ENCODE data around the gene MSANTD1.

MSANTD1 gene

GRCh38 chr4:3248811-3249661 is at the start of gene MSANTD1:
Gene MSANTD1, plus strand, starts transcription at chr4:3249159. Its CDS starts 64 bp downstream, at chr4:3249223.
- H3K9ac ChIP-seq (ENCODE audit: insufficient read length, low read depth) = no peak within 1 kb of the TSS
- H3K27me3 ChIP-seq (ENCODE audit: insufficient read depth, insufficient read length) = no peaks in the 10 kb centered on the region
- peaks cover 33% of the 10 kb centered on the region for H3K4me1 ChIP-seq (ENCODE audit: insufficient read depth, insufficient read length)
- no peak within 1 kb of the TSS for H3K4me3 ChIP-seq (ENCODE audit: insufficient read length, low read depth)
- TF ChIP-seq SUZ12 (IDR thresholded peaks at IDR 0.05; ENCODE audit: extremely low read depth, insufficient read depth, insufficient read length) (no peak), YY1 (IDR thresholded peaks at IDR 0.05; ENCODE audit: insufficient read depth, insufficient read length) (no peak), ZNF274 (IDR thresholded peaks at IDR 0.05; ENCODE audit: low read depth, low read length) (no peak)
- no peaks in the 10 kb centered on the region for H3K9me3 ChIP-seq (ENCODE audit: insufficient read depth, low read length)
- DNase-seq (ENCODE audit: low read depth, low spot score) = no peak
- H3K36me3 ChIP-seq (ENCODE audit: insufficient read depth, insufficient read length, low read length) = peaks cover 17% of the 10 kb centered on the region

GRCh38 chr4:3199653-3200422 is 49.1 kb upstream of the MSANTD1 start:
- TF ChIP-seq ZNF274 (IDR thresholded peaks at IDR 0.05; ENCODE audit: low read depth, low read length) (no peak), YY1 (IDR thresholded peaks at IDR 0.05; ENCODE audit: insufficient read depth, insufficient read length) (no peak), SUZ12 (IDR thresholded peaks at IDR 0.05; ENCODE audit: extremely low read depth, insufficient read depth, insufficient read length) (no peak)
- Histone ChIP-seq H3K4me1 (ENCODE audit: insufficient read depth, insufficient read length) (peaks cover 3% of the 10 kb centered on the region), H3K9me3 (ENCODE audit: insufficient read depth, low read length) (no peaks in the 10 kb centered on the region)

GRCh38 chr4:3200423-3201090 is 48.4 kb upstream of the MSANTD1 start:
- no peak overlapping the region for H3K9ac ChIP-seq (ENCODE audit: insufficient read length, low read depth)

More at GRCh38 chr4:3199653-3200422, 49.1 kb upstream of the MSANTD1 start:
- no peak overlapping the region for H3K9ac ChIP-seq (ENCODE audit: insufficient read length, low read depth)
- H3K4me3 ChIP-seq (ENCODE audit: insufficient read length, low read depth) = no peak overlapping the region
- peaks cover 69% of the 10 kb centered on the region for H3K36me3 ChIP-seq (ENCODE audit: insufficient read depth, insufficient read length, low read length)
- no peak for DNase-seq (ENCODE audit: low read depth, low spot score)
- H3K27me3 ChIP-seq (ENCODE audit: insufficient read depth, insufficient read length) = no peaks in the 10 kb centered on the region

GRCh38 chr4:3201718-3202702 is 46.9 kb upstream of the MSANTD1 start:
- Histone ChIP-seq H3K36me3 (ENCODE audit: insufficient read depth, insufficient read length, low read length) (peaks cover 60% of the 10 kb centered on the region), H3K4me3 (ENCODE audit: insufficient read length, low read depth) (no peak overlapping the region)

More at GRCh38 chr4:3200423-3201090, 48.4 kb upstream of the MSANTD1 start:
- Histone ChIP-seq H3K36me3 (ENCODE audit: insufficient read depth, insufficient read length, low read length) (peaks cover 62% of the 10 kb centered on the region), H3K27me3 (ENCODE audit: insufficient read depth, insufficient read length) (no peaks in the 10 kb centered on the region), H3K9me3 (ENCODE audit: insufficient read depth, low read length) (no peaks in the 10 kb centered on the region), H3K4me1 (ENCODE audit: insufficient read depth, insufficient read length) (peaks cover 3% of the 10 kb centered on the region), H3K4me3 (ENCODE audit: insufficient read length, low read depth) (no peak overlapping the region)
- TF ChIP-seq YY1 (IDR thresholded peaks at IDR 0.05; ENCODE audit: insufficient read depth, insufficient read length) (no peak), SUZ12 (IDR thresholded peaks at IDR 0.05; ENCODE audit: extremely low read depth, insufficient read depth, insufficient read length) (no peak), ZNF274 (IDR thresholded peaks at IDR 0.05; ENCODE audit: low read depth, low read length) (no peak)
- DNase-seq (ENCODE audit: low read depth, low spot score) = no peak

GRCh38 chr4:3202836-3203820 is 45.8 kb upstream of the MSANTD1 start:
- DNase-seq (ENCODE audit: low read depth, low spot score) = no peak
- Histone ChIP-seq H3K4me3 (ENCODE audit: insufficient read length, low read depth) (no peak overlapping the region), H3K27me3 (ENCODE audit: insufficient read depth, insufficient read length) (no peaks in the 10 kb centered on the region), H3K4me1 (ENCODE audit: insufficient read depth, insufficient read length) (peaks cover 3% of the 10 kb centered on the region), H3K9me3 (ENCODE audit: insufficient read depth, low read length) (no peaks in the 10 kb centered on the region), H3K36me3 (ENCODE audit: insufficient read depth, insufficient read length, low read length) (peaks cover 62% of the 10 kb centered on the region), H3K9ac (ENCODE audit: insufficient read length, low read depth) (no peak overlapping the region)
- no peak for TF ChIP-seq YY1 (IDR thresholded peaks at IDR 0.05; ENCODE audit: insufficient read depth, insufficient read length)
- no peak for TF ChIP-seq SUZ12 (IDR thresholded peaks at IDR 0.05; ENCODE audit: extremely low read depth, insufficient read depth, insufficient read length)
- no peak for TF ChIP-seq ZNF274 (IDR thresholded peaks at IDR 0.05; ENCODE audit: low read depth, low read length)

More at GRCh38 chr4:3201718-3202702, 46.9 kb upstream of the MSANTD1 start:
- H3K4me1 ChIP-seq (ENCODE audit: insufficient read depth, insufficient read length) = peaks cover 3% of the 10 kb centered on the region
- DNase-seq (ENCODE audit: low read depth, low spot score) = no peak
- TF ChIP-seq ZNF274 (IDR thresholded peaks at IDR 0.05; ENCODE audit: low read depth, low read length) (no peak), SUZ12 (IDR thresholded peaks at IDR 0.05; ENCODE audit: extremely low read depth, insufficient read depth, insufficient read length) (no peak), YY1 (IDR thresholded peaks at IDR 0.05; ENCODE audit: insufficient read depth, insufficient read length) (no peak)
- no peaks in the 10 kb centered on the region for H3K9me3 ChIP-seq (ENCODE audit: insufficient read depth, low read length)
- no peak overlapping the region for H3K9ac ChIP-seq (ENCODE audit: insufficient read length, low read depth)
- H3K27me3 ChIP-seq (ENCODE audit: insufficient read depth, insufficient read length) = no peaks in the 10 kb centered on the region
